Middle frontal gyrus (tissue), 1 donor: ENCODE results near the gene INPP5A.
A peak's percentile ranks its signal among the peaks of the same experiment; 100 is the strongest.
"Not testable (repeated sequence)": the region's sequence is repeated elsewhere in the genome, so short reads cannot be mapped to it uniquely, and the experiment has no call there.

Experiments
- DNase-seq: peaks from one replicate; pipeline ENCODE4 v3.0.0-alpha.2; 2015; ENCODE audit warnings: low spot score; ENCODE audit errors: extremely low spot score

INPP5A gene

DNA sequence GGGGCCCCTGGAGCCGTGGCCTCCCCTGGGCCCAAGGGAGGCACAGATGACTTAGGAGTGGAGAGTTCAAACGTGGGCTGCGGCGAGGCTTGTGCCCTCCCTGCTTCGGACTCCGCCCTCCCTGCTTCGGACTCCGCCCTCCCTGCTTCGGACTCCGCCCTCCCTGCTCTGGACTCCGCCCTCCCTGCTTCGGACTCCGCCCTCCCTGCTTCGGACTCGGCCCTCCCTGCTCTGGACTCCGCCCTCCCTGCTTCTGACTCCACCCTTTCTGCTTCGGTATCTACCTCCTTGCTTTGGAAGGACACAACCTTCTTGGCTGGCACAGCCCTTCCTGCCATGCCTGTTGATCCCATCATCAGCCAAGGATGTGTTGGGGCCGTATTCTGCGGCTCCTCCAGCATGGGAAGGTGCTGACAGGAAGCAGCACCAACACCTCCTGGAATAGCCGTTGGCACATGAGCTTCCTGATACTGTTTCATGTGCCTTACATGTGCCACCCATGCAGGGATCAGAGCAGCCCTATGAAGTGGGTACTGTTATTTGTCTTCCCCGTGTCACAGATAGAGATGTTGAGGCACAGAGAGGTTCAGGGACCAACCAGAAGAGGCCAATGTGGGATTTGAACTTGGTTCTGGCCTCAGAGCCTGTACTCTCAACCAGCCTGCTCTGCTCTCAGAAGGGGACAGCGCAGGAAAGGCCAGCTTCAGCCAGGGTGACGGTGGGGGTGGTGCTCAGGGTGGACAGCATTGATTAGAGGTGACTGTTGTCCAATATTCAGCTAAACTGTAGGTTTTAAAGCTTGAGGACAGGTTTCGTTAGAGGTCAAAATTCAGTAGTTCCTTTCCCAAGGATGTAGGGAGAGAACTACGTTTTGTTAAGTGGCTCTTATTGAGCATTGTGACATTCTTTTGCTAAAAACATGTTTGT, 133.9 kb downstream of the INPP5A start:
- DNase-seq: no peak

DNA sequence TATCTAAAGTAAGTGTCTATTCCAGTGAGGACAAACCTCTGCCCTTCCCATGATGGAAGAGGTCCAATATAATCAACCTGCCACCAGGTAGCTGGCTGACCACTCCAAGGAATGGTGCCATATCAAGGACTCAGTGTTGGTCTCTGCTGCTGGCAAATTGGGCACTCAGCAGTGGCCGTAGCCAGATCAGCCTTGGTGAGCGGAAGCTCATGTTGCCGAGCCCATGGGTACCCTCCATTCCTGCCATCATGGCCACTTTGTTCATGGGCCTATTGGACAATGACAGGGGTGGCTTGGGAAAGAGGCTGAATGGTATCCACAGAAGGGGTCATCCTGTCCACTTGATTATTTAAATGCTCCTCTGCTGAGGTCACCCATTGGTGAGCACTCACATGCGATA, 136.2 kb downstream of the INPP5A start:
- not testable (repeated sequence) for DNase-seq

- DNase-seq: no peak
Measured at GRCh38 chr10:132674311-132674710, 136.7 kb downstream of the INPP5A start.

GRCh38 chr10:132675031-132675740, 137.6 kb downstream of the INPP5A start:
- no peak for DNase-seq

- DNase-seq: no peak
Measured at GRCh38 chr10:132676193-132676891, 138.8 kb downstream of the INPP5A start.

DNA sequence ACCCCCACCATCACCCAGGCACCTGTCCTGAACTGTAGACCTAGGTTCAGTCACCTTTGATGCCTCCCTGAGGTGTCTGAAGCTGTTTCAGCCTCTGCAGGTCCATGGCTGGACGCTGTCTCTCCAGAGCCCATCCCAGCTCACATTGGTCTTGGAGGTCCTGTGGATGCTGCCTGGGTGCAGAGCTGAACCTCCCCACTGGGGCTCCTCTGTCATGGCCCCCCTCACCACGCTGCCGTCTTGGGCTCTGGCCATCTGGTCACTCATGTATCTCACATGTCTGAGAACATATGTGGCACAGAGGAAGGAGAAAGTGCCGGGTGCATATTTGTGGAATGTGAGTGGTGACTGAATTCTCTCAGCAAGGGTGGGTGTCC, 139.5 kb downstream of the INPP5A start:
- DNase-seq: no peak

DNA sequence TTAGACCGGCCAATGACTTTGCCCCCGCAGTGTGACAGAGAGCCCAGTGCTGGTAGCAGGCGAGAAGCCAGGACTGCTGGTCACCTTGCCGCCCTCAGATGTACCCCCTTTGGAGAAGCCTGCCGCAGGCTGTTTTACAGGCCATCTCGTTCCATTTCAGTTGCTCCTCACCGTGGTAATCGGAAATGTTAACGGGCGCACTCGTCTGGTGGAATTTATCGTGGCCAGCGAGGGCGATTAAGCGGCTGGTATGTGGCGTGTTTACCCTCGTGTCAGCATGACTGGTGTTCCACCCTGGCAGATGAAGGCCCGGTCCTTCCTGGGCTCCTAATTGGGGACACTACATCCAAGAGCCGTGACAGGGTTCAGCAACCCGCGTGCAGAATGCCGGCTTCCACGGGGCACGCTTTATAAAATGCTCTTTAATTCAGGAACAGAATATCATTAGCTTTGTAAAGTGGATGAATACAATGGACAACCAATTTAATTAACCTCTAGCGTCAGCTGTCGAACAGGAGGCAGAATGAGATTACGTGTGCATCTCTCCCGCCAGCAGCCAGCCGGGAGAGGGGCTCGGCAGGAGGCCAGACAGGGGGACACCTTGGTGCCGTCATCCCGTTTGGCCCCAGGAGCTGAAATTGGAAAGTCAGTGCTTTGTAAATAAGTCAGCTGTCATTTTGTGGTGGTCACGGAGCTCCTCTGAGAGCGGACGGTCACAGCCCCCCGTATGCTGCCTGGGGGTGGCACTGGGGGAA, 140.1 kb downstream of the INPP5A start:
- no peak for DNase-seq

- no peak for DNase-seq
Measured at GRCh38 chr10:132678436-132679216, 141.0 kb downstream of the INPP5A start.

GRCh38 chr10:132679217-132679595, 141.6 kb downstream of the INPP5A start:
- no peak for DNase-seq

DNA sequence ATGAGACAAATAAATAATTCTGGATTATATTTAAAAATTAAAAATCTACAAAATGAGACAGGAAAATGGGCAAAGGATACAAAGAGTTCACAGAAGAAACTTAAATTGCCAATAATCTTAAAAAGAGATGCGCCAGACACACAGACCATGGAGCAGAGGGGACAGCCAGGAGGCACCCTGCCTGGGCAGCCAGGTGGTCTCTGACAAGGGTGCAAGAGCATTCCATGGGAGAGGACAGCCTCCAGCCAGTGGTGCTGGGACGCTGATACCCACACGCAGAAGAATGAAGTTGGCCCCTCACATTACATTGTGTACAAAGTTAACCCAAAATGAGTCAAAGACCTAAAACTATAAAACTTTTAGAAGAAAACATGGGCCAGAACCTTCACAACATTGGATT, 142.1 kb downstream of the INPP5A start:
- DNase-seq: no peak

GRCh38 chr10:132680741-132681140, 143.2 kb downstream of the INPP5A start:
- DNase-seq: not testable (repeated sequence)

DNA sequence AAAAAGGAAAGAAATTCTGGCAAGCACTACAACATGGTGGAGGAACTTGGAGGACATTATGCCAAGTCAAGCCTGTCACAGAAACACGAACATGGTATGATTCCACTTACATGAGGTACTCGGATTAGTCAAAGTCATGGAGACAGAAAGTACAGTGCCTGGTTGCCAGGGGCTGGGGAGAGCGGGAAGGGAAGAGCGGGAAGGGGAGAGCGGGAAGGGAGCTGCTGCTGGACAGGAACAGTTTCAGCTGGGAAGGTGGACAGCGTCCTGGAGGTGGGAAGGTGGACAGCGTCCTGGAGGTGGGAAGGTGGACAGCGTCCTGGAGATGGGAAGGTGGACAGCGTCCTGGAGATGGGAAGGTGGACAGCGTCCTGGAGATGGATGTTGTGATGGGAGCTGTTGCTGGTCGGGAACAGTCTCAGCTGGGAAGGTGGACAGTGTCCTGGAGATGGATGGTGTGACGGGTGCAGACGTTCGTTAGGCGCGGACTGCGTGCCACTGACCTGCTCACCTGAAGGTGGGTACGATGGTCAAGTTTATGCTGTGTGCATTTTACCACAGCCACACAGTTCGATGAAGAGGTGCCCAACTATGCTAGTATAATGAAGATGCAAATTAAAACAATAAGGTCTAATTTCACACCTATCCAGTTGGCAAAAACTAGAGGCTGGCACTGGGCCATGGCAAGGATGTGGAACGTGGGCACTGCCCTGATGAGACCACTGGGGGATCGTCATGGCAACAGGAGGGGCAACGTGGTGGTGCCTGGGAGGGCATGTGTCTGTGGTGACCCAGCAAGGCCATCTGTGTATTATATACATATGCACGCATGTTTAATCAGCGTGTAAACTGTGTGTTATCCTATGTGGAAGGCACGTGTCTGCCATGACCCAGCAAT, 144.5 kb downstream of the INPP5A start:
- DNase-seq: no peak

DNA sequence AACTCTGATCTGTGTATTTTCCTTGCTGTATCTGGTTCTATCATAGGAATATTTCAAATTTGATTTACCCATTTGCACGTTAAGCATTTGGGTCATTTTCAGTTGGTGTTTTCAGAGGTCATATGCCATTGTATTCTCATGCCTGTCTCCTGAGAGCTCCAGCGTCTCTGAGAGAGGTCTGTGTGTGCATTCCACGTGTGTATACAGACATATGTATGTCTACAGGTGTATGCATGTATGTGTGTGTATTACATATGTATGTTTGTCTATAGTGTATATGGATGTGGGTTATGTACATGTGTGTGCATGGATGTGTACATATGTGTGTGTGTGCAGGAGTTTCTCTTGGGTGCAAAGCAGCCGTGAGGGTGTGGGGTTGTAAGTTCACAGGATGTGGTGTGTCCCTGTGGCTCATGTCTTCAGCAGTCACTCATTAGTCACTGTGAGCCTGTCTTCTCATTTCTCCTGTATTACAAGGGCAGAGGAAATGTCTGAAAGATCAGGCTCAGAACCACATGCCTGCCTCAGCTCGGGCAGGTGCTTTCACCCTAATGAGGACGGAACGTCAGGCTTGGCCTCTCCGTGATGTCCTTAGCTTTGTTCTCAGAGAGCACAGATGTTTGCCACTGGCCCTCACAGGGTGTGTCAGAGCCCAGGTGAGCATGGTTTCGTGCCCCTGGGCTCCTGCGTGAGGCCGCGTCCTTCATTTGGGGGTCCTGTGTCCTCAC, 146.7 kb downstream of the INPP5A start:
- no peak for DNase-seq

- DNase-seq: peak; percentile 61
Measured at GRCh38 chr10:132685101-132685891, 147.7 kb downstream of the INPP5A start.

DNA sequence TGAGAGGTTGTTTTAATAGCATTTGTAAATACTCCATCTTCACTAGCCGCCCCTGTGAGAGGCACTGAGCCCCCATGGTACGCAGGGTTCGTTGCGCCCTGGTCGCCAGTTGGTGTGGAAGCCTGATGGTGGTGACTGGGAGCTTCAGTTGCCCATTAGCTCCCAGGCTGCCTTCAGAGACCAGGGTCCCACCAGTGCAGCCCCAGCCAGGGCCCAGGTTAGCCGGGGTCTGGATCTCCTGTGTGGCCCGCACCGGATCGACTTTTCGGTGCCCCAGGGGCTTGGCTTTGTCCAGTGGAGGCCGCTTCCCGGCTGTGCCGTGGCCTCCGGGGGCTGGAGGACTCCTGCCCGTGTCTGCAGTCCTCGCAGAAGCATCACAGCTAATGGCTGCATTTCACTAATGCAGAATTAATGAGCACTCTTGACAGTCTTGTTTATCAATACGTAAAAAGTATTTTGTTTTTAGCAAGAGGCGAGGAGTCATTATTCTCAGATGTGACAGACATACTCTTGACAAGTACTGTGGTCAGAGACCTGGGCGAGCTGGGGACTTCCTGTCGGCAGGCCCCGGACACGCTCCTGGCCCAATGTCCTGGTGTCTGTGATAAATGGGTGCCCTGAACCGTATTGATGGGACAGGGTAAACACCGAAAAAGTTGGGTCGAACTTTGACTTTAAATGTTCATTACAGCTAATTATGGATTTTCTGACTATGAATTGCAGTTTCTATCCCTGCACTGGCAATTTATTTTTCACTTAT, 148.5 kb downstream of the INPP5A start:
- no peak for DNase-seq

DNA sequence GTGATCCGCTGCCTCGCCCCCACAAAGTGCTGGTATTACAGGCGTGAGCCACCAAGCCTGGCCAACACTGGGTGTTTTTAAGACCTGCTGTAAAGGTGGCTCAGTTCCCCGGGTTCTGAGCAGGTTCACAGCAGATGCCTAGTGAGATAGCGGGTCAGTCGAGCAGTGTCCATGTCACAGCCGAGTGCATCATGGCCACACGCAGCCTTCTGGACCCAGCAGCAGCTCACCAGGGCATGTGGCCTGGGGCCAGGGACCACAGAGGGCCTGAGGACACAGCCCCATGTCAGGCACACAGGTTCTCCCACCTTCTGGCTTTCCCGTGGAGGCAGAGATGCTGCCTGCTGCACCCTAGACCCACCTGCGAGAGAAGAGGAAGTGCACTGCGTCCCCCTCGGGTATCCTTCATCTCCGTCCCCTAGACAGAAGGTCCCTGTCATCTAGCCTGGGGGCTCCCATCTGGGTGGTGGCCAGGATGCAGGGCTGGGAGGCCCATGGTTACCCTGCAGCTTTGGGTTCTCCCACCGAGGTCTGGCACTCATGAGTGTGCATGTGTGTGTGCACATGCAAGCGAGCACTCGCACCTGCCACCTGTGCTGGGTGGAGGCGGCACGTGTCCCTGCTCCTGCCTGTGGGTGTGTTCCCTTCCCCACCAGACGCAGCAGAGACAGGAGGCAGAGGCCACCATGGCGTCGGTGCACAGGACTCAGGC, 149.8 kb downstream of the INPP5A start:
- DNase-seq: no peak
